Measurements from ENCODE around the gene ZCCHC7. TPM values are rescaled to one million over a fixed set of nuclear protein-coding genes. Genes with fewer than 3 reads are reported as not detected.

ZCCHC7 gene
- total RNA-seq, 1 experiment from 2014 or later: 27.9 TPM

DNA sequence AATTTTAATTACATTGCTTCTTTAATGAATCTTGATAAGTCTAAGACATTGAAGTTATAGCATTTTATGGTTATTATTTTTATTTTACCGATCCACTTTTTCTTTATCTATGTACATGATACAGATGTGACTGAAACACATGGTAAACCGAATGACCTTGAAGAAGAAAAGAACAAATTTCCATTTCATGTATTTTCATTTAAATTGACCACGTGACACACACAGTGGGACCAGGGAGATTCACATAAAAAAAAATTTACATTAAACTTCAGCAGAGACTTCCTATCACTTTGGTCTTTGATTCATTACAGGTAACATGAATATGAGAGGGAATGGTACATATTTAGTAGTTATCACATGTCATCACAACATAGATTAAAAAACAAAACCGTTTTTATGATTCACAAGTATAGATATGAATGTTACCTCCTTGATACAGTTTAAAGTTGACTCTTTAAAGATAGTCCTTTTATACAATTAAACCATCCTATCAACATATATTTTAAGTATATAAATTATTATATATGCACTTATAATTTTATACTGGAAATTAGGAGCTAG is 133.1 kb downstream of the ZCCHC7 start:
- CTCF ChIA-PET: no interaction called here
- Histone ChIP-seq H3K27ac (ENCODE audit: low read depth, low read length, poor library complexity, severe bottlenecking) (no peak overlapping the region), H3K4me1 (ENCODE audit: insufficient read depth, low read length, poor library complexity, severe bottlenecking) (no peaks in the 10 kb centered on the region), H3K27me3 (replicated peaks; ENCODE audit: insufficient read depth, low read depth, low read length, poor library complexity) (no peaks in the 10 kb centered on the region), H3K9me3 (ENCODE audit: low read depth, low read length, poor library complexity, severe bottlenecking) (no peaks in the 10 kb centered on the region), H3K36me3 (ENCODE audit: insufficient read depth, low read length, poor library complexity, severe bottlenecking) (no peaks in the 10 kb centered on the region), H3K4me3 (ENCODE audit: low read depth, low read length, poor library complexity, severe bottlenecking) (no peak overlapping the region)
- BruUV-seq (replicated peaks): no TSS peak
- POLR2A ChIA-PET (ENCODE audit: low non-redundant PET): no interaction called here
- no peak for DNase-seq (ENCODE audit: low spot score)
- intact Hi-C loops (cut with micrococcal nuclease; ENCODE audit: unreplicated experiment): no loop called here
- TF ChIP-seq EZH2 (IDR thresholded peaks at IDR 0.05; ENCODE audit: borderline replicate concordance, low read depth, low read length, poor library complexity, severe bottlenecking): no peak
- TF ChIP-seq, protein P1, sequence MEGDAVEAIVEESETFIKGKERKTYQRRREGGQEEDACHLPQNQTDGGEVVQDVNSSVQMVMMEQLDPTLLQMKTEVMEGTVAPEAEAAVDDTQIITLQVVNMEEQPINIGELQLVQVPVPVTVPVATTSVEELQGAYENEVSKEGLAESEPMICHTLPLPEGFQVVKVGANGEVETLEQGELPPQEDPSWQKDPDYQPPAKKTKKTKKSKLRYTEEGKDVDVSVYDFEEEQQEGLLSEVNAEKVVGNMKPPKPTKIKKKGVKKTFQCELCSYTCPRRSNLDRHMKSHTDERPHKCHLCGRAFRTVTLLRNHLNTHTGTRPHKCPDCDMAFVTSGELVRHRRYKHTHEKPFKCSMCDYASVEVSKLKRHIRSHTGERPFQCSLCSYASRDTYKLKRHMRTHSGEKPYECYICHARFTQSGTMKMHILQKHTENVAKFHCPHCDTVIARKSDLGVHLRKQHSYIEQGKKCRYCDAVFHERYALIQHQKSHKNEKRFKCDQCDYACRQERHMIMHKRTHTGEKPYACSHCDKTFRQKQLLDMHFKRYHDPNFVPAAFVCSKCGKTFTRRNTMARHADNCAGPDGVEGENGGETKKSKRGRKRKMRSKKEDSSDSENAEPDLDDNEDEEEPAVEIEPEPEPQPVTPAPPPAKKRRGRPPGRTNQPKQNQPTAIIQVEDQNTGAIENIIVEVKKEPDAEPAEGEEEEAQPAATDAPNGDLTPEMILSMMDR (conservative IDR thresholded peaks at IDR 0.05; ENCODE audit: low read depth, low read length): no peak

DNA sequence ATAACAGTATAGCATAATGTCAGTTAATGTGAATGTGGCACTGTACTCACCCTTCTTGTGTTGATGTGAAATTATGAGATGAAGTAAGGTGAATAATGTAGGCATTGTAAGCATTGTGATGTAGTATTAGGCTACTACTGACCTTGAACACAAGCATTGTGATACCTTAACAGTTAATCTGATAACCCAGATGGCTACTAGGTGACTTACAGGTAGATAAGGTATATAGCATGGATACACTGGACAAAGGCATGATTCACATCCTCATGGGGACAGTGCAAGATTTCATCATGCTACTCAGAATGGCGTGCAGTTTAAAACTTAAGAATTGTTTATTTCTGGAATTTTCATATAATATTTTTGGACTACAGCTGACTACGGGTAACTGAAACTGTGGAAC is 134.8 kb downstream of the ZCCHC7 start:
- Histone ChIP-seq H3K4me1 (ENCODE audit: insufficient read depth, low read length, poor library complexity, severe bottlenecking) (no peaks in the 10 kb centered on the region), H3K9me3 (ENCODE audit: low read depth, low read length, poor library complexity, severe bottlenecking) (no peaks in the 10 kb centered on the region), H3K27ac (ENCODE audit: low read depth, low read length, poor library complexity, severe bottlenecking) (no peak overlapping the region), H3K4me3 (ENCODE audit: low read depth, low read length, poor library complexity, severe bottlenecking) (no peak overlapping the region), H3K27me3 (replicated peaks; ENCODE audit: insufficient read depth, low read depth, low read length, poor library complexity) (no peaks in the 10 kb centered on the region), H3K36me3 (ENCODE audit: insufficient read depth, low read length, poor library complexity, severe bottlenecking) (no peaks in the 10 kb centered on the region)
- DNase-seq (ENCODE audit: low spot score): no peak
- CTCF ChIA-PET: no interaction called here
- intact Hi-C loops (cut with micrococcal nuclease; ENCODE audit: unreplicated experiment): no loop called here
- POLR2A ChIA-PET (ENCODE audit: low non-redundant PET): no interaction called here
- TF ChIP-seq, protein P1 (conservative IDR thresholded peaks at IDR 0.05; ENCODE audit: low read depth, low read length): no peak
- TF ChIP-seq EZH2 (IDR thresholded peaks at IDR 0.05; ENCODE audit: borderline replicate concordance, low read depth, low read length, poor library complexity, severe bottlenecking): no peak
- BruUV-seq (replicated peaks): no TSS peak

DNA sequence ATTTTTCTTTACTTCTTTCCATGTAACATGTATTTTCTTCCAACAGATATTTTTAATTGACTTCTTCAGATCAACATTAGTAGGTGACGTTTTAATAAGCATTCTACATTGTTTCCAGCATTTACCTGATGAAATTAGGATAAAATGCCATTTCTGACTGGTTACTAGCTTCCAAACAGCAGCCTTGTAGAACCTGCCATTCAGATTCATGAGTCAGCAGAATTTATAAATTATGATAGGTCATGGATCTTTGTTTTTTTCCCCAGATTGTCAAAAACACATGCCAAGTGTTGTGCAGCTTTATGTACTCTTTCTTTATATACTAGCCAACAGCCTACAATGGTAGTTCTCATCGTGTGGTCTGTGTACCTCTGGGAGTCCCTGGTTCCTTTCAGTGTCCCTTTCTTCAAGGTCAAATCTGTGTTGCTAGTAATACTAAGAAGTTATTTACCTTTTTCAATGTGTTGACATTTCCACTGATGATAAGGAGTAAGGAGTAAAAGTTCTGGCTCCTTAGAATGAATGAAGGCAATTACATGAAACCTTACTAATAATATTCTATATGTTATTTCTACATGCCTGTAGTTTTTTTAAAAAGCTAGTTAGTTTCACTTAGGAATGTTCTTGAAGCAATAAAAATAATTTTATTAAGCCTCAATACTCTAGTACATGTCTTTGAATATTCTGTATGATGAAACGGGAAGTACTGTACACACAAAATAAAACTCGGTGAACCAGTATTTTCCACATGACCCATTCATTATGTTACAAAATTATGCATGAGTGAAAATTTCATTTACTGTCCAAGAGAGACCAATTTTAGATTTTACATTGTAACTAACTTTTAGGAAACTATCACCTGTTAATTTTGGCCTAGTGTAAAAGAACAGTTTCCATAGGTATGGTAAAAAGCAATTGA is 135.8 kb downstream of the ZCCHC7 start:
- no peak overlapping the region for H3K4me3 ChIP-seq (ENCODE audit: low read depth, low read length, poor library complexity, severe bottlenecking)
- no peaks in the 10 kb centered on the region for H3K36me3 ChIP-seq (ENCODE audit: insufficient read depth, low read length, poor library complexity, severe bottlenecking)
- H3K27ac ChIP-seq (ENCODE audit: low read depth, low read length, poor library complexity, severe bottlenecking): no peak overlapping the region
- no peaks in the 10 kb centered on the region for H3K4me1 ChIP-seq (ENCODE audit: insufficient read depth, low read length, poor library complexity, severe bottlenecking)
- ChIA-PET POLR2A (ENCODE audit: low non-redundant PET) (no interaction called here), CTCF (no interaction called here)
- intact Hi-C loops (cut with micrococcal nuclease; ENCODE audit: unreplicated experiment): no loop called here
- DNase-seq (ENCODE audit: low spot score): no peak
- no peaks in the 10 kb centered on the region for H3K27me3 ChIP-seq (replicated peaks; ENCODE audit: insufficient read depth, low read depth, low read length, poor library complexity)
- TF ChIP-seq EZH2 (IDR thresholded peaks at IDR 0.05; ENCODE audit: borderline replicate concordance, low read depth, low read length, poor library complexity, severe bottlenecking): no peak
- TF ChIP-seq, protein P1 (conservative IDR thresholded peaks at IDR 0.05; ENCODE audit: low read depth, low read length): no peak
- H3K9me3 ChIP-seq (ENCODE audit: low read depth, low read length, poor library complexity, severe bottlenecking): no peaks in the 10 kb centered on the region
- BruUV-seq (replicated peaks): no TSS peak

Measured in A673 (cell line).